Measurements from ENCODE around the gene SLC10A3. TPM values are rescaled to one million over a fixed set of nuclear protein-coding genes. Genes with fewer than 3 reads are reported as not detected.
A peak's percentile ranks its signal among the peaks of the same experiment; 100 is the strongest.

SLC10A3 gene
- total and polyA plus RNA-seq, 10 of the 15 experiments (the other 5 are each of a cell fraction or from before 2014, with no cell fraction given) = 1.7 to 23.5 (median 11.0) TPM

GRCh38 chrX:154490414-154491083 is at the start of gene SLC10A3 (continued):
- TF ChIP-seq YBX1 (IDR thresholded peaks at IDR 0.05) (no peak), POLR2A (IDR thresholded peaks at IDR 0.05; ENCODE audit: low read depth, low read length) (peak; percentile 92), CBX5 (IDR thresholded peaks at IDR 0.05; ENCODE audit: low read depth) (no peak), BHLHE40 (IDR thresholded peaks at IDR 0.05; ENCODE audit: borderline replicate concordance in 1 of 2, low read depth in 2 of 2, low read length in 1 of 2) (peak in 1 of 2 experiments; percentile 44; a peak in 1 of 4 replicates), PKNOX1 (IDR thresholded peaks at IDR 0.05) (peak; percentile 75), NKRF (conservative IDR thresholded peaks at IDR 0.05) (peak; percentile 39; the same call in 1 of the 2 replicates), NR2F1 (conservative IDR thresholded peaks at IDR 0.05) (peak; percentile 70), CTCF (IDR thresholded peaks at IDR 0.05 in 2 of 3, conservative IDR thresholded peaks at IDR 0.05 in 1 of 3; ENCODE audit: control insufficient read depth in 2 of 3, extremely low read depth in 1 of 3, insufficient read depth in 1 of 3, low read depth in 3 of 3, low read length in 3 of 3) (peak in 1 of 3 experiments; percentile 19; a peak in 1 of 6 replicates), RFX5 (IDR thresholded peaks at IDR 0.05; ENCODE audit: low read depth, low read length) (0 out of 2 replicates have a peak, but pooled peaks have one; percentile 16), IKZF1 (conservative IDR thresholded peaks at IDR 0.05) (peak; percentile 61; the same call in 1 of the 2 replicates), JUNB (IDR thresholded peaks at IDR 0.05) (no peak), ZZZ3 (IDR thresholded peaks at IDR 0.05; ENCODE audit: control insufficient read depth, insufficient read length, low read depth) (no peak), ZNF384 (IDR thresholded peaks at IDR 0.05; ENCODE audit: borderline replicate concordance, low read depth, low read length) (no peak), CBX3 (IDR thresholded peaks at IDR 0.05; ENCODE audit: borderline replicate concordance, low read depth) (no peak)

All from GM12878 (cell line).